Smooth muscle cell (in vitro differentiated cells): Measurements from ENCODE around the gene IFRD2. TPM values are rescaled to one million over a fixed set of nuclear protein-coding genes. Genes with fewer than 3 reads are reported as not detected.

ENCODE experiments used
- DNase-seq: peaks from one replicate; lab custom pipeline; 2025; ENCODE audit not compliant: unreplicated experiment; lab: John Stamatoyannopoulos, UW
- H2AFZ ChIP-seq: fragments of 200-600 bp; sonication (generic); 2 replicates; pipeline ENCODE4 v1.6.0; 2016; ENCODE audit warnings: antibody characterized with exemption, low read depth, mild to moderate bottlenecking
- H3F3A ChIP-seq: fragments of 200-600 bp; sonication (generic); 2 replicates; pipeline ENCODE4 v1.6.0; 2017; ENCODE audit warnings: antibody characterized with exemption, low read depth
- H3K27ac ChIP-seq: fragments of 200-600 bp; sonication (generic); 2 replicates; pipeline ENCODE4 v1.5.1; 2016; ENCODE audit warnings: low read depth, mild to moderate bottlenecking
- H3K27me3 ChIP-seq: fragments of 200-600 bp; sonication (generic); 2 replicates; pipeline ENCODE4 v1.6.1; 2016; ENCODE audit warnings: low read depth, mild to moderate bottlenecking
- H3K36me3 ChIP-seq: fragments of 200-600 bp; sonication (generic); 2 replicates; pipeline ENCODE4 v1.5.1; 2016; ENCODE audit warnings: low read depth
- H3K4me1 ChIP-seq: fragments of 200-600 bp; sonication (generic); 2 replicates; pipeline ENCODE4 v1.5.1; 2016; ENCODE audit warnings: low read depth
- H3K4me2 ChIP-seq: fragments of 200-600 bp; sonication (generic); 2 replicates; pipeline ENCODE4 v1.6.0; 2016; ENCODE audit warnings: mild to moderate bottlenecking
- H3K4me3 ChIP-seq: fragments of 200-600 bp; sonication (generic); 2 replicates; pipeline ENCODE4 v1.5.1; 2016; ENCODE audit warnings: mild to moderate bottlenecking
- H3K79me2 ChIP-seq: fragments of 200-600 bp; sonication (generic); 2 replicates; pipeline ENCODE4 v1.6.0; 2016; ENCODE audit warnings: low read depth, mild to moderate bottlenecking
- H3K9ac ChIP-seq: fragments of 200-600 bp; sonication (generic); 2 replicates; pipeline ENCODE4 v1.6.0; 2016; ENCODE audit warnings: low read depth
- H3K9me3 ChIP-seq: fragments of 200-600 bp; sonication (generic); replicated peaks from 2 replicates; pipeline ENCODE4 v1.5.1; 2016; ENCODE audit warnings: low read depth
- H4K20me1 ChIP-seq: fragments of 200-600 bp; sonication (generic); 2 replicates; pipeline ENCODE4 v1.6.0; 2016; ENCODE audit warnings: low read depth
- WGBS: methylation state at CpG from one replicate; pipeline ENCODE4 v1.1.7; 2016; ENCODE audit warnings: low lambda C conversion rate; 5-methylcytosine and 5-hydroxymethylcytosine counted together
- polyA plus RNA-seq: library from polyadenylated mRNA; unstranded; fragments of >200 nt; fragmentation: Nextera tagmentation; extraction: Ambion mirVana; gene quantifications from 2 replicates; pipeline ENCODE4 v1.2.1, GENCODE V29; 2016
- total RNA-seq: library from RNA; depleted of rRNA; stranded (reverse); fragments of >200 nt; gene quantifications from 2 replicates; pipeline ENCODE4 v1.2.3, GENCODE V29; 2014
- TF ChIP-seq, protein P1 (sequence below): fragments of 200-600 bp; sonication (generic); IDR thresholded peaks from 2 replicates; pipeline ENCODE4 v1.5.1; 2017; ENCODE audit warnings: borderline replicate concordance, mild to moderate bottlenecking, antibody characterized with exemption; ENCODE audit not compliant: insufficient read depth, poor library complexity, severe bottlenecking

IFRD2 gene
- total and polyA plus RNA-seq, 2 experiments from 2014 or later: 20.8 to 59.3 TPM

DNA sequence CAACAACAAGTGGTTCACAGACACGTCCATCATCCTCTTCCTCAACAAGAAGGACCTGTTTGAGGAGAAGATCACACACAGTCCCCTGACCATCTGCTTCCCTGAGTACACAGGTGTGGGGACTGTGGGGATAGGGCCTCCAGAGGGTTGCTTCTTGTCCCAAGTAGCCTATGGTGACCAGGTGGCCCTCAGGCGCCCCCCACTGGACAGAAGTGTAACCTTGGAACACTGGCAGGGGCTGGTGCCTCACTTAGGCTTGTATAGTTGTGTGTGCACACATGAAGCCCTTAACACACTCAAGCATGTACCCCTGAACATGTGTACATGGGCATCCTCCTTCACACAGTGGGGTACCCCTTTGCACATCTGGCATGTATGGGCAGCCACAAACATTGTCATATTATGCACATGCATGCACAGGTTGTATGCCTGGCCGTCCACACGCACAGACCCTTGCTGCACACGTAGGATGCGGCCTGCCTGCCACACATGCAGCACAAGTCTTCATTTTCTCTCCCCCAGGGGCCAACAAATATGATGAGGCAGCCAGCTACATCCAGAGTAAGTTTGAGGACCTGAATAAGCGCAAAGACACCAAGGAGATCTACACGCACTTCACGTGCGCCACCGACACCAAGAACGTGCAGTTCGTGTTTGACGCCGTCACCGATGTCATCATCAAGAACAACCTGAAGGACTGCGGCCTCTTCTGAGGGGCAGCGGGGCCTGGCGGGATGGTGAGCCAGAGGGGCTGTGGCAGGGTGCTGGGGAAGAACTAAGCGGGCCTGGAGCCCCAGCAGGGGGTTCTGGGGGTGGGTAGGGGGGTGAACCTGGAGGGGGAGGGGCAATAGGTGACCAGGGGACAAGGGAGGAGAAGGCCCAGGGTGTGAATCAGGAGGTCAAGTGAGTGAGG, 35.0 kb downstream of the IFRD2 start:
- H3K4me2 ChIP-seq: no peak overlapping the region
- DNase-seq: no peak
- H3F3A ChIP-seq: peaks cover 16% of the 10 kb centered on the region
- H3K79me2 ChIP-seq: peaks cover 18% of the 10 kb centered on the region
- no peaks in the 10 kb centered on the region for H3K36me3 ChIP-seq
- H2AFZ ChIP-seq: no peak overlapping the region
- H3K4me1 ChIP-seq: peaks cover 14% of the 10 kb centered on the region
- TF ChIP-seq, protein P1, sequence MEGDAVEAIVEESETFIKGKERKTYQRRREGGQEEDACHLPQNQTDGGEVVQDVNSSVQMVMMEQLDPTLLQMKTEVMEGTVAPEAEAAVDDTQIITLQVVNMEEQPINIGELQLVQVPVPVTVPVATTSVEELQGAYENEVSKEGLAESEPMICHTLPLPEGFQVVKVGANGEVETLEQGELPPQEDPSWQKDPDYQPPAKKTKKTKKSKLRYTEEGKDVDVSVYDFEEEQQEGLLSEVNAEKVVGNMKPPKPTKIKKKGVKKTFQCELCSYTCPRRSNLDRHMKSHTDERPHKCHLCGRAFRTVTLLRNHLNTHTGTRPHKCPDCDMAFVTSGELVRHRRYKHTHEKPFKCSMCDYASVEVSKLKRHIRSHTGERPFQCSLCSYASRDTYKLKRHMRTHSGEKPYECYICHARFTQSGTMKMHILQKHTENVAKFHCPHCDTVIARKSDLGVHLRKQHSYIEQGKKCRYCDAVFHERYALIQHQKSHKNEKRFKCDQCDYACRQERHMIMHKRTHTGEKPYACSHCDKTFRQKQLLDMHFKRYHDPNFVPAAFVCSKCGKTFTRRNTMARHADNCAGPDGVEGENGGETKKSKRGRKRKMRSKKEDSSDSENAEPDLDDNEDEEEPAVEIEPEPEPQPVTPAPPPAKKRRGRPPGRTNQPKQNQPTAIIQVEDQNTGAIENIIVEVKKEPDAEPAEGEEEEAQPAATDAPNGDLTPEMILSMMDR: peak; percentile 36
- H4K20me1 ChIP-seq: peaks cover 41% of the 10 kb centered on the region
- no peaks in the 10 kb centered on the region for H3K9me3 ChIP-seq
- no peaks in the 10 kb centered on the region for H3K27me3 ChIP-seq
- no peak overlapping the region for H3K27ac ChIP-seq
- H3K9ac ChIP-seq: no peak overlapping the region
- no peak overlapping the region for H3K4me3 ChIP-seq
- WGBS: 90% methylated on average over 20 of the region's 20 CpGs

DNA sequence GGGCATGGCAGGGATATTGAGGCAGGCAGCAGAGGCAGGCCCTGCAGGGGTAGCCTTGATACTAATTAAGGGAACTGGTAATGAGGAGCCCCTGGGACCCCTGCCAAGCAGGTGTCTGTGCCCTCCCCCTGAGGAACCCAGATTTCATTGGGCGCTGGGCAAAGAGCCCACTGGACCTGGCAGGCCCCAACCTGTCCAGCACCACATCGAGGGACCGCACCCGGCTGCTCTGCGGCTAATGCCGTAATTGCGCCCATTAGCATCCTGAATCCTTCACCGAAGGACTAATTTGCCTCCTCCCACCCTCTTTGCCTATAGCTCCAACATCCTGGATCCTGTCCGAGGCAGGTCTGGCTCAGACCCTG, 37.0 kb downstream of the IFRD2 start:
- H3K27ac ChIP-seq: peak overlapping the region; percentile 15
- no peaks in the 10 kb centered on the region for H3K36me3 ChIP-seq
- H3F3A ChIP-seq: peaks cover 16% of the 10 kb centered on the region
- no peak for DNase-seq
- TF ChIP-seq, protein P1: no peak
- WGBS: 95% methylated on average over 9 of the region's 9 CpGs
- no peaks in the 10 kb centered on the region for H3K9me3 ChIP-seq
- no peak overlapping the region for H3K9ac ChIP-seq
- peaks cover 38% of the 10 kb centered on the region for H3K79me2 ChIP-seq
- no peak overlapping the region for H3K4me3 ChIP-seq
- no peak overlapping the region for H2AFZ ChIP-seq
- H3K27me3 ChIP-seq: no peaks in the 10 kb centered on the region
- peaks cover 61% of the 10 kb centered on the region for H4K20me1 ChIP-seq
- no peak overlapping the region for H3K4me2 ChIP-seq
- peaks cover under 1% of the 10 kb centered on the region for H3K4me1 ChIP-seq

DNA sequence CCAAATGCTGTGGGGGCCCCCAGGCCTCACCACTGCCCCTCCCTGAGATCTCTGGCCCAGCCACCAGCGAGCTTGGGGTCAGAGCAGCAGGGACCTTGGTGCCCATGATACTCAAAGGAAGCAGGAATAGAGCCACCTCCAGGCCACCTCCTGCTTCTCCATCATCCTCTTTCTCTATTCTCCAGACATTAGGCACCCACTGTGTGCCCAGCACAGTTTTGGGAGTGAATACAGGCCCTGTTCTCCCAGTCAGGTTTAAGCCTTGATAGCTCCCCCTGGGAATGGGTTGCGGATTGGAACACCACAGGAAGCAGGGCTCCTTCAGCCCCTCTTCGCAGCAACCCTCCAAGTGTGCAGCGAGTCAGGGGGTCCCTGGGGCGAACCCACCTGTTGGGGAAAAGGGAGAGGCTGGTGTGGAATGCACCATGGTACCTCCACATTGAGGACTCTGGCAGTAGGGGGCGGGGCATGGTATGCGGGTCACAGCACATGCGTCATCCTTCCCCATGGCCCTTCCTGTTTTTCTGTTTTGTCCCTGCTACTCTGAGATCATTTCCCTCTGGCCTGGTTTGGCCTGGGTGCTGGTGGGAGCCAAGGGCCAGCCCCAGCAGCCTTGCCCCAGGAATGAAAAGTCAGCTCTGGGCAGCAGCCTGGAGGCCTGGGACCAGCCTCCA, 37.5 kb downstream of the IFRD2 start:
- WGBS: 93% methylated on average over 8 of the region's 8 CpGs
- Histone ChIP-seq H2AFZ (no peak overlapping the region), H3F3A (peaks cover 16% of the 10 kb centered on the region), H3K4me1 (no peaks in the 10 kb centered on the region), H3K4me2 (no peak overlapping the region), H3K79me2 (peaks cover 43% of the 10 kb centered on the region), H3K27me3 (no peaks in the 10 kb centered on the region), H3K9me3 (no peaks in the 10 kb centered on the region), H3K9ac (no peak overlapping the region), H4K20me1 (peaks cover 66% of the 10 kb centered on the region), H3K27ac (peak overlapping the region; percentile 15), H3K4me3 (no peak overlapping the region), H3K36me3 (no peaks in the 10 kb centered on the region)
- TF ChIP-seq, protein P1: no peak
- no peak for DNase-seq
